C4-2B (cell line): ENCODE results near the gene CPO.

ENCODE experiments used
- CTCF ChIP-seq: fragments of 450-650 bp; conservative IDR thresholded peaks from 2 replicates; pipeline ENCODE4 v1.5.1; 2017; ENCODE audit warnings: mild to moderate bottlenecking
- ZFX ChIP-seq: fragments of 450-650 bp; IDR thresholded peaks from 2 replicates; pipeline ENCODE4 v1.6.1; 2017

DNA sequence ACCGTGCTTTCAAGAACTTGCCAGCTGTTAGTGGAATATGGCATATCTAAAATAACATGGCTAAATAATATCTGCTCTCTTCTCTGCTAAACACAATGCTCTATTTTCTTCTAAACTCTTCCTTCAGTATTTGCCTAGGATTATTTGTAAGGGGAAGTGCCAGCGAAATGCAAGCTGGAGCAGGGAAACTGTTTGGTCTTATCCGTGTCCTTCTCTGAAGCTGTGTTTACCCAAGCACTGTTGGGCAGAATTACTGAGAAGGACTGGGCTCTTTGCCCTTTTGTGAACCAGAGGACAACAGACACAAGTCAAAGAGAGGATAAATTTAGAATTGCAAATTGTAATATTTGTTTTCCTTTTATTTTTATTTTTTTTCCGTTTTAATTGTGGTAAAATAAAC, 23.6 kb downstream of the CPO start:
- no peak for TF ChIP-seq CTCF
- no peak for TF ChIP-seq ZFX
